CD4-positive, CD25-positive, alpha-beta regulatory T cell (primary cell): ENCODE measurements around the gene RAB11FIP4. TPM values are rescaled to one million over a fixed set of nuclear protein-coding genes. Genes with fewer than 3 reads are reported as not detected.

Source experiments
- ATAC-seq, 2 donors: fragments of 150-1000 bp; cut with Tn5 transposase; one replicate each; pipeline ENCODE4 v1.10.0; 2021; ENCODE audit warnings: low read depth in 2 of 2, moderate number of reproducible peaks in 2 of 2, moderate library complexity in 1 of 2
- DNase-seq, 3 donors: peaks; one replicate each; pipeline versions ENCODE4 v3.0.0 to v3.0.0-alpha.2; 2012 to 2022; ENCODE audit warnings: mixed read lengths in 1 of 3
- H3K27ac ChIP-seq: one replicate; pipeline ENCODE4 v1.7.0; 2013; ENCODE audit warnings: mild to moderate bottlenecking, low read length; ENCODE audit not compliant: insufficient read depth, poor library complexity, severe bottlenecking
- H3K27me3 ChIP-seq: one replicate; pipeline ENCODE4 v1.7.0; 2013; ENCODE audit warnings: low read length; ENCODE audit not compliant: control insufficient read depth, insufficient read depth
- H3K36me3 ChIP-seq: one replicate; pipeline ENCODE4 v1.7.0; 2013; ENCODE audit warnings: mild to moderate bottlenecking, low read length, moderate library complexity; ENCODE audit not compliant: control insufficient read depth, insufficient read depth
- H3K4me1 ChIP-seq: 2 replicates; pipeline ENCODE4 v1.7.0; 2013; ENCODE audit warnings: mild to moderate bottlenecking, low read length; ENCODE audit not compliant: insufficient read depth, control insufficient read depth, poor library complexity, severe bottlenecking
- H3K4me3 ChIP-seq: one replicate; pipeline ENCODE4 v1.7.0; 2013; ENCODE audit warnings: low read depth, mild to moderate bottlenecking, low read length, moderate library complexity
- H3K9me3 ChIP-seq, 2 experiments: 1 replicate in 1 of 2; 2 replicates in 1 of 2; pipeline ENCODE4 v1.7.0; 2013; ENCODE audit warnings: low read length in 2 of 2, mild to moderate bottlenecking in 1 of 2, moderate library complexity in 1 of 2; ENCODE audit not compliant: control insufficient read depth in 2 of 2
- H3K27ac Mint-ChIP-seq, 3 donors: one replicate each; pipeline ENCODE4 v1.8.0; 2020 to 2022; ENCODE audit warnings: mild to moderate bottlenecking in 3 of 3, mixed read lengths in 3 of 3, moderate library complexity in 2 of 3
- H3K27me3 Mint-ChIP-seq: one replicate; pipeline ENCODE4 v1.8.0; 2022; ENCODE audit warnings: mild to moderate bottlenecking, mixed read lengths
- H3K36me3 Mint-ChIP-seq: one replicate; pipeline ENCODE4 v1.8.0; 2020; ENCODE audit warnings: mixed read lengths
- H3K4me1 Mint-ChIP-seq, 4 donors: one replicate each; pipeline ENCODE4 v1.8.0; 2020 to 2022; ENCODE audit warnings: mixed read lengths in 4 of 4, mild to moderate bottlenecking in 1 of 4
- H3K4me3 Mint-ChIP-seq, 4 donors: one replicate each; pipeline ENCODE4 v1.8.0; 2020 to 2022; ENCODE audit warnings: mild to moderate bottlenecking in 4 of 4, mixed read lengths in 4 of 4, moderate library complexity in 3 of 4
- H3K9me3 Mint-ChIP-seq, 7 donors: one replicate each; pipeline ENCODE4 v1.8.0; 2020 to 2022; ENCODE audit warnings: mixed read lengths in 7 of 7, mild to moderate bottlenecking in 3 of 7, moderate library complexity in 2 of 7
- polyA plus RNA-seq, 4 donors: library from polyadenylated mRNA; unstranded; fragments of 300-500 nt; fragmentation: Illumina TruSeq; gene quantifications; one replicate each; pipeline ENCODE4 v1.2.3, GENCODE V29; 2021
- total RNA-seq: library from RNA; stranded (reverse); gene quantifications from one replicate; pipeline ENCODE4 v1.2.3, GENCODE V29; 2022

Gene RAB11FIP4
- total and polyA plus RNA-seq, 5 donors from 2014 or later: 23.1 to 79.7 (median 23.6) TPM

DNA sequence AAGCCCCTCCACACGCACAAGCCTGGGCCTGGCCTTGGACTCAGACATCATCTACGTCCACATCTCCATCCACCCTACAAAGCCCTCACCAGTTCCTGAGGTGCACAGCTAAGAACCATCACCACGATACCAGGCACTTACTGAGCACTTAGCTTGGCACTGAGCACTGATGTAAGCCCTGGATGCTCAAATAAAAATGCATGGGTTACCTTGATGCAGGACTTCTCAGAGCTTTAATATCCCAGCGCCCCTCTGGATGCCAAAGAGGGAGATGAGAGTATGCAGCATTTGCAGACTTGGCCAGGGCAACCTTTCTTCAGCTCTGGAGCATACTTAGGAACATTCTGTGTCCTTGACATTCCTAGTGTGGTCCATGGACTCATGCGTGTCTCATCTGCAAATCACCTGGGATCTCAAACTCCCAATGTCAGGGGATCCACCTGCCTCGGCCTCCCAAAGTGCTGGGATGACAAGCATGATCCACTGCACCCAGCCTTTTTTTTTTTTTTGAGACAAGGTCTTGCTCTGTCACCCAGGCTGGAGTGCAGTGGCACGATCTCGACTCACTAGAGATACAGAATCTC lies 69.8 kb downstream of the RAB11FIP4 start:
- no peak overlapping the region for H3K27ac ChIP-seq
- no peaks in the 10 kb centered on the region for H3K4me1 ChIP-seq
- ATAC-seq (no peak), DNase-seq (no peak)
- H3K36me3 Mint-ChIP-seq: no peaks in the 10 kb centered on the region
- no peaks in the 10 kb centered on the region for H3K27me3 Mint-ChIP-seq
- H3K4me1 Mint-ChIP-seq: peaks cover 0 to 2% (median 0%) of the 10 kb centered on the region in 4 donors
- no peak overlapping the region for H3K4me3 Mint-ChIP-seq
- H3K9me3 Mint-ChIP-seq: no peaks in the 10 kb centered on the region
- no peaks in the 10 kb centered on the region for H3K36me3 ChIP-seq
- no peak overlapping the region for H3K27ac Mint-ChIP-seq
- H3K27me3 ChIP-seq: no peaks in the 10 kb centered on the region
- no peak overlapping the region for H3K4me3 ChIP-seq
- no peaks in the 10 kb centered on the region for H3K9me3 ChIP-seq

DNA sequence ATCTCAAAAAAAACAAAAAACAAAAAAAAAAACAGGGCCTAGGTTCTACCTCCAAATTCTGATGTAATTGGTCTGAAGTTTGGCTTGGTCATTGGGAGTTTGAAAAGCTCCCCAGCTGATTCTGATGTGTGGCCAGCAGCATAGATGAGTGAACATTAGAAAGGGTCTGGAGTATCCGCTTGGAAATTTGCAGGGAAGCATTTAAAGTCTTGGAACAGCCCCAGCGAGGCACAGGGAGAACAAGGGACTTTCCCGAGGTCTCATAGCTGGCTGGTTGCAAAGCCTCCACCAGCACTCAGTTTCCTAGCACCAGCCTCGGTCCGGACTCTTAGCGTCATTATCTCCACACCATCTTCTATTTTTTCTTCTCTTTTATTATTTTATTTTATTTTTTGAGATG lies 70.8 kb downstream of the RAB11FIP4 start:
- no peak for ATAC-seq

DNA sequence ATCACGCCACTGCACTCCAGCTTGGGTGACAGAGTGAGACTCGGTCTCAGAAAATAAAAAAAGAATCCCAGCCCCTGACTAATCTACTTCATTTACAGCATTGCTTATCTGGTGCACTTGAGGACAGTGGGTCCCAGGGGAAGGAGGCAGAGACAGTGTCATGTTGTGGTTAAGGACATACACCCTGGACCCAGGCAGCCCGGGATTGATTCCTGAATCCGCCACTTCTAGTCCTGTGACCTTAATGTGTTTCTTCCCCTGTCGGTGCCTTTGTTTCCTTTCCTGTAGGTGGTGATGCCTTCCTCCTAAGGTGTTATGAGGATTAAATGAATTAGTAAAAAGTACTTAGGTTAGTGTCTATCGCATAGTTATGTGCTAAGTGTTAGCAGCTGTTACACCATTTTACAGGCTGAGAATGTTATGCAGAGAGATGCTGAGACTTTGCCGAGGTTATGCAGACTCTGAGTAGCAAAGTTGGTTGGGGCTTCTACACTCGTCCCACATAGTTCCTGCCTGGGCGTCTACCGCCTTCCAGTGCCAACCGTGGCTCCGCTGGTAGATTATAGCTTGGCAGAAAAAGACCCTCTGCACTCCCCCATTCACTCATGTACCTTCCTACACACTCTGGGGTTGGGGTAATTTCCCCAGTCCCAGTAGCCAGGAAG lies 74.8 kb downstream of the RAB11FIP4 start:
- no peaks in the 10 kb centered on the region for H3K27me3 Mint-ChIP-seq
- no peak for ATAC-seq
- H3K27ac Mint-ChIP-seq: peak overlapping the region in 1 of 3 donors; percentile 34
- DNase-seq: no peak
- no peaks in the 10 kb centered on the region for H3K36me3 ChIP-seq
- no peaks in the 10 kb centered on the region for H3K36me3 Mint-ChIP-seq
- H3K4me3 ChIP-seq: no peak overlapping the region
- peaks cover 0 to 10% (median 6%) of the 10 kb centered on the region in 4 donors for H3K4me1 Mint-ChIP-seq
- H3K9me3 ChIP-seq: no peaks in the 10 kb centered on the region
- no peak overlapping the region for H3K27ac ChIP-seq
- H3K9me3 Mint-ChIP-seq: no peaks in the 10 kb centered on the region
- no peak overlapping the region for H3K4me3 Mint-ChIP-seq
- no peaks in the 10 kb centered on the region for H3K27me3 ChIP-seq
- H3K4me1 ChIP-seq: peaks cover 5% of the 10 kb centered on the region

More for the DNA sequence above, 70.8 kb downstream of the RAB11FIP4 start:
- Mint-ChIP-seq H3K27ac (no peak overlapping the region), H3K36me3 (no peaks in the 10 kb centered on the region), H3K27me3 (no peaks in the 10 kb centered on the region), H3K9me3 (no peaks in the 10 kb centered on the region), H3K4me3 (no peak overlapping the region), H3K4me1 (peaks cover 0 to 2% (median 0%) of the 10 kb centered on the region in 4 donors)
- H3K4me1 ChIP-seq: no peaks in the 10 kb centered on the region
- H3K9me3 ChIP-seq: no peaks in the 10 kb centered on the region
- no peak overlapping the region for H3K4me3 ChIP-seq
- H3K27ac ChIP-seq: no peak overlapping the region
- no peaks in the 10 kb centered on the region for H3K36me3 ChIP-seq
- DNase-seq: no peak
- no peaks in the 10 kb centered on the region for H3K27me3 ChIP-seq

DNA sequence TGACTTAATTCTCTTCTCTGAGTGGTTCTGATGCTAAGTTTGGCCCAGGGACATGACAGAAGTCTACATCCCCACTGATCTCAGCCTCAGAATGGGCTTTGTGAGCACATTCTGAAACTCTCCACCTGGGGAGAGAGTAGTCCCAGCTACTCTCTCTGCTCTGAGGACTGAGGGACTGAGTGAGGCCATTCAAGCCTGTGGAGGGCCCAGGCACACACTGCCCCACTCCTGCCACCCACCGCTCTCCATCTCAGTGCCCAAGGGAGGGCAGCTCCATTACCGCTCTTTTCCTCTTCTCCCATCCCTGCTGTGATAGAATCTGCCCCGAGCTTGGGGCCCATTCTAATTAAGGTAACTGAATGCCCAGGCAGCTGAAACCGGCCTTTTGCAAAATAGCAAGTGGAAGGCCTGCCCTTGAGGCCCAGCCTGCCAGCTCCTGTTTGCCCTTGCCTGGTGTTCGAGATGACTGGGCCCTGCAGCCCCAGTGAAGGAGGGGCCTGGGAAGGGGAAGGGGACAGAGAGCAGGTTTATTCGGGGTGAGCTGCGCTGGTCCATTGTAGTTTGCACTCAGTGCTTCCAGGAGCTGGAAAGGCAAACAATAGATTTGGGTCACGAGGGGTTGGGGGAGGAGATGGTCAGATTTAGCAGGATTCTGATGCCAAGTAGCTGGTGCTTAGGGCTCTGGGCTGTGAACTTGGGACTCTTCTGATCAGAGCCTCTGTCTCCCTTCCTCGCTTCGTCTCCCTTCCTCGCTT lies 76.2 kb downstream of the RAB11FIP4 start:
- peaks cover 5% of the 10 kb centered on the region for H3K4me1 ChIP-seq
- H3K9me3 Mint-ChIP-seq: no peaks in the 10 kb centered on the region
- no peak overlapping the region for H3K27ac Mint-ChIP-seq
- no peaks in the 10 kb centered on the region for H3K9me3 ChIP-seq
- ATAC-seq: no peak
- H3K4me3 ChIP-seq: no peak overlapping the region
- no peak overlapping the region for H3K4me3 Mint-ChIP-seq
- no peaks in the 10 kb centered on the region for H3K27me3 Mint-ChIP-seq
- H3K36me3 ChIP-seq: no peaks in the 10 kb centered on the region
- no peaks in the 10 kb centered on the region for H3K27me3 ChIP-seq
- H3K27ac ChIP-seq: no peak overlapping the region
- DNase-seq: no peak
- H3K36me3 Mint-ChIP-seq: no peaks in the 10 kb centered on the region
- H3K4me1 Mint-ChIP-seq: peaks cover 0 to 10% (median 6%) of the 10 kb centered on the region in 4 donors

DNA sequence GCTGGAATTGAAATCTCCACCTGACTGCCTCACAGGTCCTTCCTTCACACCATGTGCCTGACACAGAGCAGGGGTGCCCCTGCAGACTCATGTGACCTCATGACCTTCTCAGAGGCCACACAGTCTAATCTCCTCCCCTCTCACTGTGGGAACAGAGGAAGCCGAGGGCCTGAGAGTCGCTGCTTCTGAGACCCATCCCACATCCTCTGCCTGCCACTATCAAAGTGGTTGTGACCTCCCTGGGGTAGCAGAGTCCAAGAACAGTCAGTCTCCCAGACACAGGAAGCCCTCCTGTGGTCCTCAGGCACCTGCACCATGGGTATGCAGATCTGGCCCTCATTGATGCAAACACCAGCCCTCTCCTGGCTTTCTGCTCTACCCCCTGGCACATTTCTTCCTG lies 78.5 kb downstream of the RAB11FIP4 start:
- Histone ChIP-seq H3K4me3 (no peak overlapping the region), H3K36me3 (no peaks in the 10 kb centered on the region), H3K4me1 (peaks cover 5% of the 10 kb centered on the region), H3K9me3 (no peaks in the 10 kb centered on the region), H3K27ac (no peak overlapping the region), H3K27me3 (no peaks in the 10 kb centered on the region)
- Mint-ChIP-seq H3K4me1 (peaks cover 0 to 8% (median 6%) of the 10 kb centered on the region in 4 donors), H3K27me3 (no peaks in the 10 kb centered on the region), H3K36me3 (no peaks in the 10 kb centered on the region), H3K4me3 (no peak overlapping the region), H3K27ac (peak overlapping the region; percentile 23 to 93 (median 38)), H3K9me3 (no peaks in the 10 kb centered on the region)
- DNase-seq (no peak), ATAC-seq (peak in 1 of 2 donors; percentile 54)

DNA sequence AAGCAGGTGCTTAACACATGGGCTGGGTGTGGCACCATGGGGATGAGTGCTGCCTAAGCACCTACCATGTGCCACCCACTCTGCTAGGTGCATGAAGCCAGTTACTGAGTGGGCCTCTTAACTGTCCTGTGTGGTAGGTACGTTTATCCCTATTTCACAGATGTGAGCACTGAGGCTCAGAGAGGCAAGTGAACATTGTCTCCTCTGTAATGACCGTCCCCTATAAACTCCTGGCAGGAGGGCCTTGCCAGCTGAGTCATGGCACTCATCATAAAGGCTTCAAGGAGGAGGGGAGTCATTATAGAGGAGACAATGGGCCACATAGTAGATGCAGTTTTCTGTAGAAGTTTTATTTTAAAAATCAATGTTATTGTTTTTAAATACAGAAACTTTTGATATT lies 79.1 kb downstream of the RAB11FIP4 start:
- Mint-ChIP-seq H3K27ac (peak overlapping the region in 2 of 3 donors; percentile 38 to 93), H3K9me3 (no peaks in the 10 kb centered on the region), H3K27me3 (no peaks in the 10 kb centered on the region), H3K4me1 (peaks cover 0 to 8% (median 6%) of the 10 kb centered on the region in 4 donors), H3K4me3 (no peak overlapping the region), H3K36me3 (no peaks in the 10 kb centered on the region)
- no peak overlapping the region for H3K4me3 ChIP-seq
- peaks cover 5% of the 10 kb centered on the region for H3K4me1 ChIP-seq
- DNase-seq: no peak
- no peaks in the 10 kb centered on the region for H3K9me3 ChIP-seq
- H3K36me3 ChIP-seq: no peaks in the 10 kb centered on the region
- H3K27ac ChIP-seq: no peak overlapping the region
- no peak for ATAC-seq
- H3K27me3 ChIP-seq: no peaks in the 10 kb centered on the region

DNA sequence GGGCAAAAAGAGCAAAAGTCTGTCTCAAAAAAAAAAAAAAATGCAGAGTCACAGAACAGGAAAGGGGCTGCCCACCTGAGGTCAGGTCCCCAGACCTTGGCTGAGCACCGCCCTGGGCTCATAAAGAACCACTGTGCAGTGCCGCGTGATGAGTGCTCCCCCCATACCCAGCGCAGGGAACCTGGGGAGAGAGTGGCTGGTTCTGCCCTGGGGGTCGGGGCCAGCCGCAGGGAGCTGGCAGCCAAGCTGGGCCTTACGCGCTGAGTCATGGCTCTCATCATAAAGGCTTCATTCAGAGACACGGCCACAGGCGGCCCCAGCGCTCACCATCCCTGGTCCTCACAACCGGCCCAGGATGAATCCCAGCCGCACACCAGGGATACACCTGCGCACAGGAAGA lies 80.7 kb downstream of the RAB11FIP4 start:
- Mint-ChIP-seq H3K36me3 (no peaks in the 10 kb centered on the region), H3K27ac (no peak overlapping the region), H3K27me3 (no peaks in the 10 kb centered on the region), H3K4me1 (peaks cover 0 to 8% (median 6%) of the 10 kb centered on the region in 4 donors), H3K4me3 (no peak overlapping the region), H3K9me3 (no peaks in the 10 kb centered on the region)
- Histone ChIP-seq H3K9me3 (no peaks in the 10 kb centered on the region), H3K4me1 (peaks cover 5% of the 10 kb centered on the region), H3K36me3 (no peaks in the 10 kb centered on the region), H3K27me3 (no peaks in the 10 kb centered on the region), H3K27ac (no peak overlapping the region), H3K4me3 (no peak overlapping the region)
- DNase-seq (no peak), ATAC-seq (no peak)
